Retina (tissue), 1 donor: ENCODE data around the gene MTO1.
A peak's percentile ranks its signal among the peaks of the same experiment; 100 is the strongest.
"Not testable (repeated sequence)": the region's sequence is repeated elsewhere in the genome, so short reads cannot be mapped to it uniquely, and the experiment has no call there.

Source experiments
- DNase-seq: peaks from one replicate; pipeline ENCODE4 v3.0.0-alpha.2; 2016

The MTO1 gene

DNA sequence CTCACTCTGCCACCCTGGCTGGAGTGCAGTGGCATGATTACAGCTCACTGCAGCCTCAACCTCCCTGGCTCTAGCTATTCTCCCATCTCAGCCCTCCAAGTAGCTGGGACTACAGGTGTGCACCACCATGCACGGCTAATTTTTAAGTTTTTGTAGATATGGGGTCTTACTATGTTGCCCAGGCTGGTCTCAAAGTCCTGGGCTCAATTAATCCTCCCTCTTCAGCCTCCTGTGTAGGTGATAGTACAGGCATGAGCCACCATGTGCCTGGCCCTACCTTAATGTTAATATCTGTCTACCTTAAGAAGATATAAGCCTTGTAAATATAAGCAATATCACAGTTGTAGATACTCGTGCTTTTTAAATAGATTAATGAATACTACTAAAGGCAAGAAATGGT, 42.6 kb downstream of the MTO1 start:
- DNase-seq, result no peak

DNA sequence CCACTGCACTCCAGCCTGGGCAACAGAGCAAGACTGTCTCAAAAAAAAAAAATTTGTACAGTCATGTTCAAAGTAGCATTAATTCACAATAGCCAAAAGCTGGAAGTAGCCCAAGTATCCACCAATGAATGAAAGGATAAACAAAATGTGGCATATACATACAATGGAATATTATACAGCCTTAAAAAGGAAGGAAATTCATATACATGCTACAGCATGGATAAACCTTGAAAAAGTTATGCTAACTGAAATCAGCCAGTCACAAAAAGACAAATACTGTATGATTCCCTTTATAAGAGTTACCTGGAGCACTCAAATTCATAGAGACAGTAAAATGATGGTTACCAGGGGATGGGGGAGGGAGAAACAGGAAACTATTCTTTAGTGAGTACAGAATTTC, 43.6 kb downstream of the MTO1 start:
- DNase-seq, result no peak

DNA sequence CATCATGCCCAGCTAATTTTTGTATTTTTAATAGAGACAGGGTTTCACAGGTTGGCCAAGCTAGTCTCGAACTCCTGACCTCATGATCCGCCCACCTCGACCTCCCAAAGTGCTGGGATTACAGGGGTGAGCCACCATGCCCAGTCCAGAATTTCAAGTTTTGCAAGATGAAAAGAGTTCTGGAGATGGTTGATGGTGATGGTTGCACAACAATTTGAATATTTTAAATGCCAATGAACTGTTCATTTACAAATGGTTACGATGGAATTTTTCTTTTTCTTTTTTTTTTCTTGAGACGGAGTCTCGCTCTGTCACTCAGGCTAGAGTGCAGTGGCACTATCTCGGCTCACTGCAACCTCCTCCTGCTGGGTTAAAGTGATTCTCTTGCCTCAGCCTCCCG, 44.2 kb downstream of the MTO1 start:
- not testable (repeated sequence) for DNase-seq

DNA sequence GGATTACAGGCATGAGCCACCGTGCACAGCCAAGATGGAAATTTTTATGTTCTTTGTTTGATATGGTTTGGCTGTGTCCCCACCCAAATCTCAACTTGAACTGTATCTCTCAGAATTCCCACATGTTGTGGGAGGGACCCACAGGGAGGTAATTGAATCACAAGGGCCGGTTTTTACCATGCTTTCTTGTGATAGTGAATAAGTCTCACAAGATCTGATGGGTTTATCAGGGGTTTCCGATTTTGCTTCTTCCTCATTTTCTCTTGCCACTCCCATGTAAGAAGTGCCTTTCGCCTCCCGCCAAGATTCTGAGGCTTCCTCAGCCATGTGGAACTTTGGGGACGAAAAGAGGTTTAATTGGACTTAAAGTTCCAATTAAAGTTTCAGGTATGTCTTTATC, 44.7 kb downstream of the MTO1 start:
- no peak for DNase-seq

DNA sequence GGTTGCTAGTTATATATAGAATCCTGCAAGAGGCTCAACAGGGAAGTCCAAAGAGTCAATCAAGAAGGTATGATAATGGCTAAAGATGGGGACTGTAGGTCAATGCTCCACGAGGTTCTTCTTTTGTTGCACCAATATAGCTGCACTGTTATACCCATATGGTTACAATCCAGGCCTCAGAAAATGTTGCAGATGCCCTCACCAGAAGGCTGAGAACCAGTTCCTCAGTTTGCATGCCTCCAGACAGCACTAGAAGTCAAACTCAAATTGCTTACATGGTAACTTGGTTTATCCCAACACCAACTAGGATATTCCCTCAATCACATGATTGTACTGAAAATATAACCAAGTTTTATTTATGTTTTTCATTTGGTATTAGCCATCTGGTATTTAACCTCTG, 47.2 kb downstream of the MTO1 start:
- no peak for DNase-seq

DNA sequence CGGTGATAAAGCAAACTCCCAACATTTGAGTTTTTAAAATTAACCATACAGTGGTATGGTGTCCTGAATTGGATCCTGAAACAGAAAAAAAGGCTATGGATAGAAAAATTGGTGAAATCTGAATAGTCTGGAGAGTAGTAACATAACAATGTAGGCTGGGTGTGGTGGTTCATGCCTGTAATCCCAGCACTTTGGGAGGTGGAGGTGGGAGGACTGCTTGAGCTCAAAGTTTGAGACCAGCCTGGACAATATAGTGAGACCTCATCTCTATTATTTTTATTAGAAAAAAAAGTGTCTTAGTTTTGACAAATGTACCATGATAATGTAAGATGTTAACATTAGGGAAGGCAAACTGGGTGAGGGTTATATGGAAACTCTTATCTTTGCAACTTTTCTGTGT, 48.3 kb downstream of the MTO1 start:
- DNase-seq, result no peak

DNA sequence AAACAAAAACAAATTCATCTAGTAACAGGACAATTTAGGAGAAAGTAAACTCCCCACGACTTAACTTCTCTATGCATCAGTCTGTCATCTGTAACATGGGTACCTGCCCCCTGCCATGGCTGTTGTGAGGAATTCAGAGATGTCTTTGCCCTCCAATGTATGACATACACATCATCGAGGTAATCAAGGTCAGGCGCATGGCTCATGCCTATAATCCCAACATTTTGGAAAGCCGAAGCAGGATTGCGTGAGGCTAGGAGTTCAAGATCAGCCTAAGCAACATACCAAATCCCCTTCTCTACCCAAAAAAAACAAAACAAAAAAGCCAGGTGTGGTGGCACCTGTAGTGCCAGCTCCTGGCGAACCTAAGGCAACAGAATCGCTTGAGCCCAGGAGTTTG, 50.3 kb downstream of the MTO1 start:
- DNase-seq, result no peak

DNA sequence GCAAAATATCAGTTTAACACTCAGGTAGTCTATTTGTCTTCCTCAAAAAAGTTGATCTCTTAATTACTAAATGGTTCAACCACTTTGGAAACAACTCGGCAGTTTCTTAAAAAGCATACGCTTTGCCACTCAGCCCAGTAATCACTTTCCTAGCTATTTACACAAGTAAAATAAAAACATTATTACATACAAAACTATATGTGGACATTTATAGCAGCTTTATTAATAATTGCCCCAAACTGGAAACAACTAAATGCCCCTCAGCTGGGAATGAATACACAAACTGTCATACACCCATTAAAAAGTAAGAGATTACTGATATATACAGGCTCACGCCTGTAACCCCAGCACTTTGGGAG, 51.9 kb downstream of the MTO1 start:
- DNase-seq, result no peak

DNA sequence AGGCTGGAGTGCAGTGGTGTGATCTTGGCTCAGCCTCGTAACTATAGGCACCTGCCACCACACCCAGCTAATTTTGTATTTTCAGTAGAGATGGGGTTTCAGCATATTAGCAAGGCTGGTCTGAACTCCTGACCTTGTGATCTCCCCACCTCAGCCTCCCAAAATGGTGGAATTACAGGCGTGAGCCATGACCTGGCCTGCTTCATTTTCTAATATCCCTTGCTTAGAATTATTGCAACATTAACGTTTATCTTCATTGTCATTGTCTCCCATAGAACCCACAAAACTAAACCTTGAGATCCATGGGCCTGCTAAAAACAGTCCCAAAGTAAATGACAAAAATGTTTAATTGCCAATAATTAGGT, 53.2 kb downstream of the MTO1 start:
- DNase-seq, result no peak

DNA sequence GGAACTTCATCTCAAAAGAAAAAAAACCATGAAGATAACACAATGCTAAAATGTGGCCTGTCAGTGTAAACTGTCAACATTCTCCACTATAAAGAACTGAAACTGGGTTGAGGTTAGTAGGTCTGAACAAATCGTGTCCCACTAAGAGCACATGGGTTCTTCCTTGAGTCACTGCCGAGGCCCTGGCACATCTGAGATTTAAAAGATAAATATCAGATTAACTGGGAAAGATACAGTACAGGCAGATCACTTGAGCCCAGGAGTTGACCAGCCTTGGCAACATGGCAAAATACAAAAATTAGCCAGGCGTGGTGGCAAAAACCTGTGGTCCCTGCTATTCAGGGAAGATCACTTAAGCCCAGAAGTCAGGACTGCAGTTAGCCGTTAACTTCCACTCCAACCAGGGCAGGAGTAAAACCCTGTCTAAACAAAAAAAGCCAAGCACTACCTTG, 53.7 kb downstream of the MTO1 start:
- DNase-seq, result no peak

DNA sequence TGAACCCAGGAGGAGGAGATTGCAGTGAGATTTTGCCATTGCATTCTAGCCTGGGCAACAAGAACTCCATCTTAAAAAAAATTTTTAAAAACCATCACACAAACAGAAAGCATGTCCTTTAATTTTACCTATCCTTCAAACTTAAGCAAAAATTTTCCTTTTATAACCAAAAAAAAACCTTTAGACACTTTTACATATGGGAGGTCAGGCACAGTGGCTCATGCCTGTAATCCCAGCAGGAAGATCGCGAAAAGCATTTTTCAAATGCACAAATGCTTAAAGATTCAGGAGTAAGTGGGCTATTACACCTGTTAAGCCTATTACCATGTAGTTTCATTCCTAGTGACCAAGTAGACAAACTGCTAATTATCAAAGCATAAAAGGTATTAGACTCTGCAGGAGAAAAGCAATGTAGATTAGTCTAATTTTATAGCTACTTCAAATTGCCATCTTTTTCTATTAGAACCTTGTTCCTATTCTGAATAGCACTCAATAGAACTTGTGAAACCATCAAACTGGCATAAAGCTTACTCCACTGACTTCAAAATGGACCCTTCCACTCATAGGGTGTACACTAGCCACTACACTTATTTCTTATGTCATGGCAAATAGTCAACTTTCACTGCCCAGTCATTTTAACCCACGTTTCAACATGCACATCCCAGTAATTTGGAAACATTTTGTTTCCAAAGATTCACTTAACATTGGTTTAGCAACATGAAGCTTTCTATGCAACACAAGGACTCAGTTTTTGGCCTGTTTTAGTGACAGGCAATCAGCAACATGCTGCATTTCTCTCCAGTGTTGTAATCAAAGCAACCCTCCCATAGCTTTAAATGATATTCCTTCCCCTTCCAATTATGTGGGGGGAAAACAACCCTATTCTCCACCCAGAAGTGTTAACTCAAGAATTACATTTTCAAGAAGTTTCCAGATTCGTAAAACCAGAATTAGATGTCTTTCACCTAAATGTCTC, 55.3 kb downstream of the MTO1 start:
- no peak for DNase-seq

DNA sequence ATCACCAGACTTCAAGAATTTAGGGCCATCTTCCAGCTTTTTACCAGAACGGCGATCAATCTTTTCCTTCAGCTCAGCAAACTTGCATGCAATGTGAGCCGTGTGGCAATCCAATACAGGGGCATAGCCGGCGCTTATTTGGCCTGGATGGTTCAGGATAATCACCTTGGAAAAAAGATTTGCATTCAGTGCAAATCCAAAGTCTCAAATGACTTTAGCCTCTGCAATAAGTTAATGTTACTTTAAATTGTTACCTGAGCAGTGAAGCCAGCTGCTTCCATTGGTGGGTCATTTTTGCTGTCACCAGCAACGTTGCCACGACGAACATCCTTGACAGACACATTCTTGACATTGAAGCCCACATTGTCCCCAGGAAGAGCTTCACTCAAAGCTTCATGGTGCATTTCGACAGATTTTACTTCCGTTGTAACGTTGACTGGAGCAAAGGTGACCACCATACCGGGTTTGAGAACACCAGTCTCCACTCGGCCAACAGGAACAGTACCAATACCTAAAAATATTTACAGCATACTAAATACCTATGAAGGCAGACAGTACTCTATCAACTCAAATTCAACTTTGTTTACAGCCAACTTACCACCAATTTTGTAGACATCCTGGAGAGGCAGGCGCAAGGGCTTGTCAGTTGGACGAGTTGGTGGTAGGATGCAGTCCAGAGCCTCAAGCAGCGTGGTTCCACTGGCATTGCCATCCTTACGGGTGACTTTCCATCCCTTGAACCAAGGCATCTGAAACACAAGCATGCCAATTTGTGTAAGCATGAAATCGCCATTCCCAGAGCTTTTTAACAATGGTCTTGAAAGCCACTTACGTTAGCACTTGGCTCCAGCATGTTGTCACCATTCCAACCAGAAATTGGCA, 56.8 kb downstream of the MTO1 start:
- DNase-seq, result not testable (repeated sequence)

DNA sequence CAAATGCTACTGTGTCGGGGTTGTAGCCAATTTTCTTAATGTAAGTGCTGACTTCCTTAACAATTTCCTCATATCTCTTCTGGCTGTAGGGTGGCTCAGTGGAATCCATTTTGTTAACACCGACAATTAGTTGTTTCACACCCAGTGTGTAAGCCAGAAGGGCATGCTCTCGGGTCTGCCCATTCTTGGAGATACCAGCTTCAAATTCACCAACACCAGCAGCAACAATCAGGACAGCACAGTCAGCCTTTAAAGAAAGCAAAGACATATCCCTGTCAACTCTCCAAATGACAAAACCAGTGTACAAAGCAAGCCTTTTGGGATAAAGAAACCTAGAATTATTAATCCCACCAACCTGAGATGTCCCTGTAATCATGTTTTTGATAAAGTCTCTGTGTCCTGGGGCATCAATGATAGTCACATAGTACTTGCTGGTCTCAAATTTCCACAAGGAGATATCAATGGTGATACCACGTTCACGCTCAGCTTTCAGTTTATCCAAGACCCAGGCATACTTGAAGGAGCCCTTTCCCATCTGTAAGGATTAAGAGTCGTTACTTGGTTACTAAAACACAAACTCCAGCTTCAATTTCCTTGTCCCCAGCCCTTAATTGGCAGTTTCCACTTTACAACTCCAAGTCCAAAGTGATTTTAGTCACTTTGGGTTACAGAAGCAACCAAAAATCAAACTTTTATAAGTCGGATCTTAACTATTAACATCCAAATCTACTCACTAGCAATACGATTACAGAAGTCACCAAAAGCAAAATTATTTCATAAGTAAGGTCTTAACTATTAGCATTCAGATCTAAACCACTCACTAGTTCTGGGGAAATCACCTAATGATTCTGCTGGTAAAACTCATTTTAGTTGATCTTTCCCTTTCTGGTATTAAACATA, 57.7 kb downstream of the MTO1 start:
- not testable (repeated sequence) for DNase-seq

DNA sequence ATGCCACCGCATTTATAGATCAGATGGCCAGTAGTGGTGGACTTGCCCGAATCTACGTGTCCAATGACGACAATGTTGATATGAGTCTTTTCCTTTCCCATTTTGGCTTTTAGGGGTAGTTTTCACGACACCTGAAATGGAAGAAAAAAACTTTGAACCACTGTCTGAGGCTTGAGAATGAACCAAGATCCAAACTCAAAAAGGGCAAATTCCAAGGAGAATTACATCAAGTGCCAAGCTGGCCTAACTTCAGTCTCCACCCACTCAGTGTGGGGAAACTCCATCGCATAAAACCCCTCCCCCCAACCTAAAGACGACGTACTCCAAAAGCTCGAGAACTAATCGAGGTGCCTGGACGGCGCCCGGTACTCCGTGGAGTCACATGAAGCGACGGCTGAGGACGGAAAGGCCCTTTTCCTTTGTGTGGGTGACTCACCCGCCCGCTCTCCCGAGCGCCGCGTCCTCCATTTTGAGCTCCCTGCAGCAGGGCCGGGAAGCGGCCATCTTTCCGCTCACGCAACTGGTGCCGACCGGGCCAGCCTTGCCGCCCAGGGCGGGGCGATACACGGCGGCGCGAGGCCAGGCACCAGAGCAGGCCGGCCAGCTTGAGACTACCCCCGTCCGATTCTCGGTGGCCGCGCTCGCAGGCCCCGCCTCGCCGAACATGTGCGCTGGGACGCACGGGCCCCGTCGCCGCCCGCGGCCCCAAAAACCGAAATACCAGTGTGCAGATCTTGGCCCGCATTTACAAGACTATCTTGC, 58.6 kb downstream of the MTO1 start:
- DNase-seq, result peak; percentile 89

DNA sequence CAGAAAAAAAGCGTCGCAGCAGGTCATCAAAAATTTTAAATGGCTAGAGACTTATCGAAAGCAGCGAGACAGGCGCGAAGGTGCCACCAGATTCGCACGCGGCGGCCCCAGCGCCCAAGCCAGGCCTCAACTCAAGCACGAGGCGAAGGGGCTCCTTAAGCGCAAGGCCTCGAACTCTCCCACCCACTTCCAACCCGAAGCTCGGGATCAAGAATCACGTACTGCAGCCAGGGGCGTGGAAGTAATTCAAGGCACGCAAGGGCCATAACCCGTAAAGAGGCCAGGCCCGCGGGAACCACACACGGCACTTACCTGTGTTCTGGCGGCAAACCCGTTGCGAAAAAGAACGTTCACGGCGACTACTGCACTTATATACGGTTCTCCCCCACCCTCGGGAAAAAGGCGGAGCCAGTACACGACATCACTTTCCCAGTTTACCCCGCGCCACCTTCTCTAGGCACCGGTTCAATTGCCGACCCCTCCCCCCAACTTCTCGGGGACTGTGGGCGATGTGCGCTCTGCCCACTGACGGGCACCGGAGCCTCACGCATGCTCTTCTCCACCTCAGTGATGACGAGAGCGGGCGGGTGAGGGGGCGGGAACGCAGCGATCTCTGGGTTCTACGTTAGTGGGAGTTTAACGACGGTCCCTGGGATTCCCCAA, 59.3 kb downstream of the MTO1 start, which contains the start of gene EEF1A1:
EEF1A1 (minus strand) TSS at position 345 of the 663 bp plus-strand sequence. CDS start 1,006 bp downstream, outside the sequence.
- DNase-seq, result peak; percentile 98

DNA sequence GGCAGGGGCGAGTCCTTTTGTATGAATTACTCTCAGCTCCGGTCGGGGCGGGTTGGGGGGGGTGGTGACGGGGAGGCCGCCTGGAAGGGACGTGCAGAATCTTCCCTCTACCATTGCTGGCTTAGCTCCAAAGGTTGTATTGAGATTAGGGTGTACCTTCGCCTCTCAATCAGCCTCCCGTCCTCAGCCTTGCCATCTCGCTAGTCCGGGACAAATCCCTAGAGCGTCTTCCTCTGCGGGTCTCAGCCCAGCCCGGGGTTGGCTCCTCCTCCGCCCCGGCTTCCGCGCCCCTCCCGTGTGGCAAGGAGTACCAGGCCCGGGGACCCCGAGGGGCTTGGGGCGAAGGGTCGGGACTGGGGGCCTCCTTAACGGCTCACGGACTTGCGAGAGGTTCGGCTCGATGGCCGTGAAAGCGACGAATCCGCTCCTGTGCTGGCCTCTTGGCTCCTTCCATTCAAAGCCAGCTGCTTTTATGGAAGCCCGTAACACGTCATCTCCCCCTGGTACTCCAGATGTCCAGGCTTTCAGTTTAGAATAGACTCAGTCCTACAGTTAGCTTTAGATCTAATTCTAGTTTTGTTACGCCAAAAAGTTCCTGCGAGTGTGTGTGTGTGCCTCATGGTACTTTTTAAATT, 59.9 kb downstream of the MTO1 start:
- peak; percentile 96 for DNase-seq

DNA sequence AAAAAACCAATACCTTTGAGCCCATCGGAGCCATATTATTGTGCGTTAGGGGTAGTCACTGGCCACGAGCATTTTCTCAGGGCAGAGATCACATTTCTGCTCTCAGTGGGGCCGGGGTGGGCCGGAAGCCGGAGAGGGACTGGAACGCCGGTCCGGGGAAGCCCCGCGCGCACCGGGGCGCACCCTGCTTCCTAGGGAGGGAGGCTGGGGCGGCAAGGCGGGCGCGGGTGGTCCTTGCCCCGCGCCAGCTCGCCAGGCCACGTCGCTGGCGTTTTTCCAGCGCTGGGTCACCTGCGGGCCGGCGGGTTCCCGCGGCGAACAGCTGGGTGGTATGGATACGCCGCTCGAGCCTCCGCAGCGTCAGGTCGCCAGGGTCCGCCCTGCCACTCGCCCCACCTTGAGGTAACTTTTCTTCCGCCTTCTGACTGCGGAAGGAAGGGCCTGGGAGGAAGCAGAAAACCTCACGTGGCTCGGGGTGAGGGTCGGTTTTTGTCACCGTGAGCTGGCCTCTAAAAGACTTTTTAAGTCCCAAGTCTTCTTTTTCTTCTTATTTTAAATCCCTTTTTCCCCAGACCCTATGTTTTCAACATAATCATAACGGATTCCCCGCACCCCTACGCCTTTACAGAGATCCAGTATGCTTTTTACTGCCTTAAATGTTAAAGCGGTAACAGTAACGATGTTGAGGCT, 62.0 kb downstream of the MTO1 start:
- DNase-seq, result peak; percentile 83

DNA sequence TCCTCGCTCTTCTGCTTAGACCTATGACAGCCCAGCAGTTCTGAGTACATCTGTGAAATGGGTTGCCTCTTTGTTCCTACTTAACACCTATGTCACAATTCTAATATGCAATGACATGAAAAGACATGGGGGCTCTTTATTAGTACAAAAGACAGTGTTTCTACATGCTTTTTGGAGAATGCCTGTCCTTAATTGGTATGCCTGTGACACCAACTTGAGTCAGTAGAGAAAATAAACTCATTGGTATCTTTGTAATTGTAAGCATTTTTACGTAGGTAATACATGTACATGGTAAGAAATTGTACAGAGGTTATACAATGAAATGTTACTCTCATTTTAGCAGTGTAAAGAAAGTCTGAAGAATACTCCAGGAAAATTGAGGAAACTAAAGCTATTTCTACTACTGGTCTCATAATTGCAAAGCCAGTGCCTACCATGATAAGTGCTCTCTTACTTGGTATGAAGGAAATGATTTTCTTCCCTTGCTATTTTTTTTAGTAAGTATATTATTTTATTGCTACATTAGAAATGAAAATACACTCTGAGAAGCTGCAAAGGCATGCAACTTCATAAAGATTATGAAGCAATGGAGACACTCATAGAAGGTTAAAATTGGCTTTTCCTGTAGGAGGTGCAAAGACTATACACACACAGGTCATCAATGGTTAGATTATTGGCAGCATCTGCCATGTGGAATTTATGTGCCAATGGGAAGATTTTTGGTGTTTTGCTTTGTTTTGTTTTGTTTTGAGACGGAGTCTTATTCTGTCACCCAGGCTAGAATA, 64.2 kb downstream of the MTO1 start:
- DNase-seq, result no peak

DNA sequence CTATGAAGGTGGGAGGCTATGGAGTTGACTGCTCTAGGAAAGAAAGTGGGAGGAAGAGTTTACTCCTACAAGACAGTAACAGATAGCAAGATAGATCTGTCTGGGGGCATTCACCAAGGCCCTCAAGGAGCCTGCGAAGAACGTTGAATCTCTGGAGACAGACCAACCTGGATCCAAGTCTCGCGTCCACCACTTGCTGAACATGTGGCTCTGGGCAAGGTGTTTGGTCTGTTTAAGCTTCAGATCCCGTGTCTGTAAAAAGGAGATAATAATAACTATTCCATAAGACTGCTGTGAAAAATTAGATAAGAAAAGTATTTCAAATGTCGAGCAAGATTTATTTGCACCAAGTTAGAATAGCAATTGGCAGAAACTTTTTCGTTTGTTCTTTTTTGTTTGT, 67.4 kb downstream of the MTO1 start:
- no peak for DNase-seq
